Kidney (tissue), 14 donors: ENCODE data around the gene LDLRAD3. TPM values are rescaled to one million over a fixed set of nuclear protein-coding genes. Genes with fewer than 3 reads are reported as not detected.

Experiments used
- DNase-seq, 5 donors: peaks; one replicate each; pipeline ENCODE4 v3.0.0-alpha.2; 2013 to 2020
- FAIRE-seq: peaks from 2 replicates; lab custom pipeline; 2012; peaks lifted over from hg19 to GRCh38; lab: Jason Lieb, UNC
- H3K27ac ChIP-seq, 2 donors: one replicate each; pipeline ENCODE4 v1.7.0; 2013; ENCODE audit warnings: low read depth in 2 of 2, low read length in 2 of 2, inconsistent platforms in 1 of 2
- H3K27me3 ChIP-seq: one replicate; pipeline ENCODE4 v1.7.1; 2013; ENCODE audit warnings: low read length, inconsistent platforms; ENCODE audit not compliant: control insufficient read depth, insufficient read depth
- H3K36me3 ChIP-seq, 3 donors: one replicate each; pipeline versions ENCODE4 v1.7.0 to v1.7.1; 2013; ENCODE audit warnings: low read length in 3 of 3, control low read depth in 1 of 3, inconsistent platforms in 1 of 3; ENCODE audit not compliant: insufficient read depth in 3 of 3, control insufficient read depth in 2 of 3
- H3K4me1 ChIP-seq, 3 donors: one replicate each; pipeline versions ENCODE4 v1.7.0 to v1.7.1; 2013; ENCODE audit warnings: low read length in 3 of 3, inconsistent platforms in 1 of 3, low read depth in 1 of 3; ENCODE audit not compliant: control insufficient read depth in 2 of 3, insufficient read depth in 2 of 3
- H3K4me3 ChIP-seq, 3 donors: one replicate each; pipeline versions ENCODE4 v1.7.0 to v1.8.1; 2013; ENCODE audit warnings: low read length in 3 of 3, control low read depth in 1 of 3, inconsistent platforms in 1 of 3
- H3K9ac ChIP-seq, 3 donors: one replicate each; pipeline versions ENCODE4 v1.7.0 to v1.7.1; 2013; ENCODE audit warnings: low read length in 3 of 3, control low read depth in 1 of 3, inconsistent platforms in 1 of 3
- H3K9me3 ChIP-seq, 3 donors: one replicate each; pipeline versions ENCODE4 v1.7.0 to v1.7.1; 2013; ENCODE audit warnings: low read length in 3 of 3, control low read depth in 1 of 3, inconsistent platforms in 1 of 3; ENCODE audit not compliant: control insufficient read depth in 2 of 3, insufficient read depth in 1 of 3
- CTCF ChIP-seq: IDR thresholded peaks from 3 replicates; pipeline ENCODE4 v1.5.1; 2012; ENCODE audit warnings: mild to moderate bottlenecking, moderate library complexity, borderline replicate concordance; ENCODE audit not compliant: insufficient read depth; ENCODE audit errors: extremely low read depth
- intact Hi-C: fragments of 100-400 bp; cut with DNase I; formaldehyde crosslinking; loops from one replicate; pipeline ENCODE4 v1.11.1; 2022
- polyA plus RNA-seq: library from polyadenylated mRNA; stranded (reverse); fragments of 350-450 nt; fragmentation: Illumina TruSeq; extraction: RNeasy Lipid Tissue Mini Kit (QIAGEN cat#74804); gene quantifications from one replicate; pipeline ENCODE4 v1.2.3, GENCODE V29; 2014; ENCODE audit warnings: low read depth, low replicate concordance; ENCODE audit not compliant: insufficient read depth
- total RNA-seq: library from RNA; stranded (reverse); fragmentation: NEBNext Ultra II Directional; extraction: Animal tissue kit (Norgen Biotek cat#: 25700); gene quantifications from one replicate; pipeline ENCODE4 v1.2.1, GENCODE V29; 2021
- donor health status: control.
- donor health status: control.
- donor health status: control.
- donor health status: control.
- donor health status: control.
- donor health status: DM: yes; HTN: yes; CAD: no.
- donor health status: Normal renal cell carcinoma (clear cell type).

LDLRAD3 gene
- total and polyA plus RNA-seq, 2 donors from 2014 or later: 1.2 to 14.2 TPM

- Histone ChIP-seq H3K36me3 (no peaks in the 10 kb centered on the region), H3K9ac (no peak overlapping the region), H3K27ac (no peak overlapping the region), H3K27me3 (no peaks in the 10 kb centered on the region), H3K9me3 (peaks cover 0 to 3% (median 0%) of the 10 kb centered on the region in 3 donors), H3K4me3 (no peak overlapping the region), H3K4me1 (no peaks in the 10 kb centered on the region)
- TF ChIP-seq CTCF: no peak
- DNase-seq: no peak
- FAIRE-seq: no peak
- intact Hi-C loops: no loop called here
Observed at GRCh38 chr11:36107547-36107946, 163.7 kb downstream of the LDLRAD3 start.

GRCh38 chr11:36108881-36109589, 165.2 kb downstream of the LDLRAD3 start:
- FAIRE-seq (no peak), DNase-seq (no peak)
- Histone ChIP-seq H3K27ac (no peak overlapping the region), H3K36me3 (no peaks in the 10 kb centered on the region), H3K4me1 (no peaks in the 10 kb centered on the region), H3K9me3 (peaks cover 0 to 8% (median 0%) of the 10 kb centered on the region in 3 donors), H3K27me3 (no peaks in the 10 kb centered on the region), H3K9ac (no peak overlapping the region), H3K4me3 (no peak overlapping the region)
- TF ChIP-seq CTCF: no peak
- intact Hi-C loops: no loop called here

- Histone ChIP-seq H3K27me3 (no peaks in the 10 kb centered on the region), H3K36me3 (no peaks in the 10 kb centered on the region), H3K4me1 (no peaks in the 10 kb centered on the region), H3K27ac (no peak overlapping the region), H3K4me3 (no peak overlapping the region), H3K9me3 (peaks cover 0 to 10% (median 0%) of the 10 kb centered on the region in 3 donors), H3K9ac (no peak overlapping the region)
- no peak for TF ChIP-seq CTCF
- FAIRE-seq (no peak), DNase-seq (no peak)
- intact Hi-C loops: no loop called here
Observed at GRCh38 chr11:36109590-36109849, 165.7 kb downstream of the LDLRAD3 start.
